Panc1 (cell line): ENCODE data around the gene SUMF1. TPM values are rescaled to one million over a fixed set of nuclear protein-coding genes. Genes with fewer than 3 reads are reported as not detected.

Experiments used
- ATAC-seq: fragments of 200-7000 bp; cut with Tn5 transposase; 2 replicates; pipeline ENCODE4 v1.9.1; 2020; ENCODE audit warnings: mild to moderate bottlenecking, moderate library complexity
- BruUV-seq: library from RNA; stranded (reverse); fragments of 400-500 nt; replicated peaks from 2 replicates; lab custom pipeline; 2021; lab: Mats Ljungman, UMichigan
- CTCF ChIA-PET: fragments of 300-600 bp; sonication (Branson Sonifier 250); formaldehyde crosslinking; loops from one replicate; lab custom pipeline; 2022; ENCODE audit warnings: antibody characterized with exemption; lab: Charles Lee
- POLR2A ChIA-PET: fragments of 300-600 bp; sonication (Branson Sonifier 250); formaldehyde crosslinking; loops from one replicate; lab custom pipeline; 2022; ENCODE audit warnings: antibody characterized with exemption; lab: Charles Lee
- DNase-seq: peaks from one replicate; pipeline ENCODE4 v3.0.0-alpha.2; 2010; ENCODE audit warnings: low read depth, low spot score
- H3K27ac ChIP-seq: 2 replicates; pipeline ENCODE4 v1.5.1; 2011; ENCODE audit warnings: mild to moderate bottlenecking, low read length, inconsistent platforms
- H3K27me3 ChIP-seq: fragments of 200-500 bp; sonication (Bioruptor generic); 2 replicates; pipeline ENCODE4 v1.6.0; 2014; ENCODE audit warnings: low read length, inconsistent platforms; ENCODE audit not compliant: control insufficient read depth, insufficient read depth
- H3K36me3 ChIP-seq: fragments of 200-500 bp; sonication (Bioruptor generic); 2 replicates; pipeline ENCODE4 v1.5.1; 2014; ENCODE audit warnings: inconsistent platforms, mild to moderate bottlenecking, low read length, moderate library complexity; ENCODE audit not compliant: control insufficient read depth, insufficient read depth
- H3K4me1 ChIP-seq: 2 replicates; pipeline ENCODE4 v1.5.1; 2011; ENCODE audit warnings: inconsistent platforms, mild to moderate bottlenecking, low read length, moderate library complexity; ENCODE audit not compliant: control insufficient read depth, insufficient read depth
- H3K4me3 ChIP-seq, 2 experiments: 2 replicates each; pipeline ENCODE4 v1.5.1; 2011 to 2012; ENCODE audit warnings: low read depth in 2 of 2, low read length in 2 of 2, mild to moderate bottlenecking in 2 of 2, inconsistent platforms in 1 of 2, moderate library complexity in 1 of 2
- H3K9me3 ChIP-seq: fragments of 200-500 bp; sonication (Bioruptor generic); 2 replicates; pipeline ENCODE4 v1.5.1; 2014; ENCODE audit warnings: low read depth, mild to moderate bottlenecking, inconsistent platforms, low read length, moderate library complexity; ENCODE audit not compliant: control insufficient read depth, insufficient read depth
- CTCF ChIP-seq: fragments of 450-650 bp; IDR thresholded peaks from 2 replicates; pipeline ENCODE4 v1.5.1; 2017; ENCODE audit warnings: mild to moderate bottlenecking
- POLR2AphosphoS5 ChIP-seq: IDR thresholded peaks from 2 replicates; pipeline ENCODE4 v1.6.1; 2012; ENCODE audit warnings: mild to moderate bottlenecking, low read depth, low read length, moderate library complexity
- REST ChIP-seq, 2 experiments: IDR thresholded peaks; 2 replicates each; pipeline ENCODE4 v1.6.1; 2011 to 2012; ENCODE audit warnings: low read depth in 2 of 2, control low read depth in 1 of 2, low read length in 1 of 2, mild to moderate bottlenecking in 1 of 2, moderate library complexity in 1 of 2; ENCODE audit not compliant: insufficient read depth in 1 of 2
- SIN3A ChIP-seq: IDR thresholded peaks from 2 replicates; pipeline ENCODE4 v1.6.1; 2012; ENCODE audit warnings: low read depth, mild to moderate bottlenecking, low read length, moderate library complexity, borderline replicate concordance; ENCODE audit not compliant: insufficient read depth
- TCF7L2 ChIP-seq: IDR thresholded peaks from 2 replicates; pipeline ENCODE4 v1.6.1; 2011; ENCODE audit warnings: mild to moderate bottlenecking, low read depth, low read length, inconsistent platforms
- in situ Hi-C: cut with HindIII; loops from 2 replicates; pipeline ENCODE4 v1.10.0; 2016; ENCODE audit warnings: low sequenced_read_pairs, low pct_unique_long_range_greater_than_20kb
- intact Hi-C: fragments of 100-400 bp; cut with micrococcal nuclease; formaldehyde crosslinking; loops from one replicate; pipeline ENCODE4 v1.10.0; 2022; ENCODE audit not compliant: unreplicated experiment
- total RNA-seq: library from RNA; stranded (reverse); gene quantifications from one replicate; pipeline ENCODE4 v1.2.1, GENCODE V29; 2021; ENCODE audit not compliant: unreplicated experiment

Gene SUMF1
- total RNA-seq, 1 experiment from 2014 or later = 15.5 TPM

- no peaks in the 10 kb centered on the region for H3K9me3 ChIP-seq
- in situ Hi-C loops = no loop called here
- no TSS peak for BruUV-seq
- TF ChIP-seq REST (IDR thresholded peaks at IDR 0.05; ENCODE audit: insufficient read depth in 1 of 2, low read depth in 2 of 2, low read length in 1 of 2) (no peak), TCF7L2 (no peak), POLR2AphosphoS5 (no peak), SIN3A (no peak), CTCF (no peak)
- no peaks in the 10 kb centered on the region for H3K36me3 ChIP-seq
- intact Hi-C loops = no loop called here
- no peak overlapping the region for H3K27ac ChIP-seq
- DNase-seq = no peak
- H3K4me1 ChIP-seq = no peaks in the 10 kb centered on the region
- POLR2A ChIA-PET = no interaction called here
- H3K4me3 ChIP-seq = no peak overlapping the region
- CTCF ChIA-PET = no interaction called here
- no peaks in the 10 kb centered on the region for H3K27me3 ChIP-seq
- ATAC-seq = no peak
Observed at GRCh38 chr3:4338751-4339150, 128.3 kb downstream of the SUMF1 start.

- ATAC-seq = no peak
- intact Hi-C loops (no loop called here), in situ Hi-C loops (no loop called here)
- Histone ChIP-seq H3K4me3 (no peak overlapping the region), H3K9me3 (no peaks in the 10 kb centered on the region), H3K4me1 (no peaks in the 10 kb centered on the region), H3K36me3 (no peaks in the 10 kb centered on the region), H3K27me3 (no peaks in the 10 kb centered on the region), H3K27ac (no peak overlapping the region)
- no peak for TF ChIP-seq POLR2AphosphoS5
- TF ChIP-seq CTCF = no peak
- no peak for TF ChIP-seq SIN3A
- no peak for TF ChIP-seq TCF7L2
- no peak for TF ChIP-seq REST (IDR thresholded peaks at IDR 0.05; ENCODE audit: insufficient read depth in 1 of 2, low read depth in 2 of 2, low read length in 1 of 2)
- no TSS peak for BruUV-seq
- ChIA-PET POLR2A (no interaction called here), CTCF (interaction anchor here (0.5 kb wide), 1 partner anchor 726 kb away, joined by 3 read pairs; no protein-coding TSS in a partner anchor)
- no peak for DNase-seq
Observed at GRCh38 chr3:4336850-4337546, 130.1 kb downstream of the SUMF1 start.
